H9 (cell line): Measurements from ENCODE around the gene C1QL1. TPM values are rescaled to one million over a fixed set of nuclear protein-coding genes. Genes with fewer than 3 reads are reported as not detected.

Source experiments
- DNase-seq: peaks from one replicate; pipeline ENCODE4 v3.0.0-alpha.2; 2017
- H2AFZ ChIP-seq: one replicate; pipeline ENCODE4 v1.6.1; 2013; ENCODE audit warnings: mild to moderate bottlenecking, low read length, control low read depth, moderate library complexity
- H2AK5ac ChIP-seq: 2 replicates; pipeline ENCODE4 v1.6.1; 2013; ENCODE audit warnings: low read length, control low read depth, mixed read lengths; ENCODE audit not compliant: insufficient read length
- H2BK120ac ChIP-seq: one replicate; pipeline ENCODE4 v1.6.1; 2013; ENCODE audit warnings: low read depth, mild to moderate bottlenecking, low read length, control low read depth, inconsistent platforms; ENCODE audit not compliant: poor library complexity, severe bottlenecking
- H2BK12ac ChIP-seq: 2 replicates; pipeline ENCODE4 v1.6.1; 2013; ENCODE audit warnings: low read length, control low read depth, mixed read lengths, low read depth; ENCODE audit not compliant: insufficient read length
- H2BK15ac ChIP-seq: 2 replicates; pipeline ENCODE4 v1.6.1; 2013; ENCODE audit warnings: low read depth, low read length, control low read depth
- H2BK20ac ChIP-seq: one replicate; pipeline ENCODE4 v1.6.1; 2013; ENCODE audit warnings: low read depth, mild to moderate bottlenecking, low read length, control low read depth, inconsistent platforms; ENCODE audit not compliant: poor library complexity, severe bottlenecking
- H2BK5ac ChIP-seq: 2 replicates; pipeline ENCODE4 v1.6.1; 2013; ENCODE audit warnings: low read length, control low read depth, mixed read lengths; ENCODE audit not compliant: insufficient read length
- H3K14ac ChIP-seq: 2 replicates; pipeline ENCODE4 v1.6.1; 2013; ENCODE audit warnings: low read length, control low read depth; ENCODE audit not compliant: insufficient read depth
- H3K18ac ChIP-seq: 2 replicates; pipeline ENCODE4 v1.6.1; 2013; ENCODE audit warnings: low read depth, mild to moderate bottlenecking, mixed read lengths, low read length, control low read depth; ENCODE audit not compliant: insufficient read length
- H3K23ac ChIP-seq: 2 replicates; pipeline ENCODE4 v1.6.1; 2013; ENCODE audit warnings: low read length, control low read depth, mixed read lengths, low read depth; ENCODE audit not compliant: insufficient read length
- H3K23me2 ChIP-seq: 2 replicates; pipeline ENCODE4 v1.6.1; 2013; ENCODE audit warnings: low read depth, mild to moderate bottlenecking, mixed read lengths, low read length, control low read depth; ENCODE audit not compliant: insufficient read length, poor library complexity, severe bottlenecking
- H3K27ac ChIP-seq: 2 replicates; pipeline ENCODE4 v1.5.1; 2013; ENCODE audit warnings: low read length, control low read depth, mixed read lengths, low read depth; ENCODE audit not compliant: insufficient read length
- H3K27me3 ChIP-seq: 2 replicates; pipeline ENCODE4 v1.6.1; 2013; ENCODE audit warnings: low read length, control low read depth, inconsistent platforms; ENCODE audit not compliant: insufficient read depth
- H3K4ac ChIP-seq: 2 replicates; pipeline ENCODE4 v1.6.1; 2013; ENCODE audit warnings: low read depth, mild to moderate bottlenecking, control low read depth, inconsistent platforms, low read length, moderate library complexity
- H3K4me1 ChIP-seq: 2 replicates; pipeline ENCODE4 v1.6.1; 2013; ENCODE audit warnings: low read length, control low read depth, inconsistent platforms; ENCODE audit not compliant: insufficient read depth
- H3K4me2 ChIP-seq: 2 replicates; pipeline ENCODE4 v1.6.1; 2013; ENCODE audit warnings: low read length, control low read depth, mixed read lengths; ENCODE audit not compliant: insufficient read length, insufficient read depth
- H3K56ac ChIP-seq: 2 replicates; pipeline ENCODE4 v1.6.1; 2013; ENCODE audit warnings: low read depth, mild to moderate bottlenecking, mixed read lengths, low read length, control low read depth; ENCODE audit not compliant: insufficient read length
- H3K79me1 ChIP-seq: 2 replicates; pipeline ENCODE4 v1.6.1; 2013; ENCODE audit warnings: low read depth, mild to moderate bottlenecking, moderate library complexity, low read length, control low read depth, inconsistent platforms; ENCODE audit not compliant: insufficient read depth, poor library complexity, severe bottlenecking
- H3K79me2 ChIP-seq: 2 replicates; pipeline ENCODE4 v1.6.1; 2013; ENCODE audit warnings: low read length, control low read depth, inconsistent platforms; ENCODE audit not compliant: insufficient read depth
- H3K9ac ChIP-seq: 2 replicates; pipeline ENCODE4 v1.6.1; 2013; ENCODE audit warnings: low read length, control low read depth, mixed read lengths; ENCODE audit not compliant: insufficient read length; ENCODE audit errors: extremely low read depth
- H3K9me3 ChIP-seq: one replicate; pipeline ENCODE4 v1.6.1; 2013; ENCODE audit warnings: low read depth, low read length, inconsistent platforms; ENCODE audit not compliant: control insufficient read depth
- H3T11ph ChIP-seq: one replicate; pipeline ENCODE4 v1.6.1; 2013; ENCODE audit warnings: mild to moderate bottlenecking, low read length, control low read depth, inconsistent platforms
- H4K20me1 ChIP-seq: one replicate; pipeline ENCODE4 v1.6.1; 2013; ENCODE audit not compliant: control insufficient read depth, insufficient read length, insufficient read depth
- H4K5ac ChIP-seq: 2 replicates; pipeline ENCODE4 v1.6.1; 2013; ENCODE audit warnings: low read depth, mild to moderate bottlenecking, mixed read lengths, low read length, control low read depth; ENCODE audit not compliant: insufficient read length
- H4K8ac ChIP-seq: replicated peaks from 2 replicates; pipeline ENCODE4 v1.6.1; 2013; ENCODE audit warnings: low read length, control low read depth, mixed read lengths, low read depth; ENCODE audit not compliant: insufficient read length
- H4K91ac ChIP-seq: 2 replicates; pipeline ENCODE4 v1.6.1; 2013; ENCODE audit warnings: low read depth, mild to moderate bottlenecking, moderate library complexity, mixed read lengths, low read length, control low read depth; ENCODE audit not compliant: insufficient read length
- H3K27ac Mint-ChIP-seq, 3 experiments: 2 replicates in 2 of 3; 3 replicates in 1 of 3; pipeline ENCODE4 v1.8.0; 2020 to 2021; ENCODE audit warnings: mixed read lengths in 3 of 3, mild to moderate bottlenecking in 1 of 3, moderate library complexity in 1 of 3
- H3K27me3 Mint-ChIP-seq: 2 replicates; pipeline ENCODE4 v1.8.0; 2021; ENCODE audit warnings: low read depth, mild to moderate bottlenecking, moderate library complexity, mixed read lengths
- H3K36me3 Mint-ChIP-seq, 3 experiments: 2 replicates in 2 of 3; 3 replicates in 1 of 3; pipeline ENCODE4 v1.8.0; 2020 to 2021; ENCODE audit warnings: low read depth in 3 of 3, mixed read lengths in 3 of 3; ENCODE audit not compliant: insufficient read depth in 1 of 3
- H3K4me1 Mint-ChIP-seq, 2 experiments: 2 replicates each; pipeline ENCODE4 v1.8.0; 2020; ENCODE audit warnings: mixed read lengths in 2 of 2
- H3K4me3 Mint-ChIP-seq, 2 experiments: 2 replicates in 1 of 2; 3 replicates in 1 of 2; pipeline ENCODE4 v1.8.0; 2020 to 2021; ENCODE audit warnings: mild to moderate bottlenecking in 2 of 2, mixed read lengths in 2 of 2, moderate library complexity in 1 of 2
- H3K9me3 Mint-ChIP-seq, 2 experiments: 2 replicates in 1 of 2; 3 replicates in 1 of 2; pipeline ENCODE4 v1.8.0; 2020; ENCODE audit warnings: mild to moderate bottlenecking in 2 of 2, mixed read lengths in 2 of 2, moderate library complexity in 1 of 2
- CTCF ChIP-seq: fragments of 200-600 bp; sonication (generic); conservative IDR thresholded peaks from 3 replicates; pipeline ENCODE4 v1.8.0; 2021; ENCODE audit warnings: antibody characterized with exemption, mild to moderate bottlenecking
- WGBS: extraction: QIAGEN DNeasy Blood & Tissue Kit; methylation state at CpG from one replicate; pipeline ENCODE4 v1.1.7; 2013; ENCODE audit warnings: missing lambda C conversion rate, low lambda C conversion rate, mixed read lengths; ENCODE audit not compliant: insufficient read length; ENCODE audit errors: extremely low coverage; 5-methylcytosine and 5-hydroxymethylcytosine counted together
- total RNA-seq: library from RNA; stranded (reverse); gene quantifications from 2 replicates; pipeline ENCODE4 v1.2.1, GENCODE V29; 2021

The C1QL1 gene
- total RNA-seq, 1 experiment from 2014 or later = 6.0 TPM

GRCh38 chr17:44971776-44972483 is 3.8 kb upstream of the C1QL1 start:
- Histone ChIP-seq H3K18ac (no peak overlapping the region), H3K27ac (no peak overlapping the region), H2BK120ac (no peak overlapping the region), H3K14ac (no peak overlapping the region), H4K5ac (no peak overlapping the region), H2BK12ac (no peak overlapping the region), H3T11ph (no peak overlapping the region), H2AFZ (no peak overlapping the region), H3K23me2 (peaks cover 30% of the 10 kb centered on the region), H3K79me1 (no peaks in the 10 kb centered on the region), H3K4me2 (peak overlapping the region; percentile 53), H4K91ac (no peak overlapping the region), H3K79me2 (no peaks in the 10 kb centered on the region), H3K4me1 (no peaks in the 10 kb centered on the region; the same call in 1 of the 2 replicates), H3K4ac (no peak overlapping the region), H2BK20ac (no peak overlapping the region), H3K9ac (no peak overlapping the region), H2BK5ac (no peak overlapping the region), H3K23ac (no peak overlapping the region), H3K56ac (no peak overlapping the region), H4K20me1 (no peaks in the 10 kb centered on the region), H4K8ac (no peak overlapping the region), H3K9me3 (no peaks in the 10 kb centered on the region), H2BK15ac (no peak overlapping the region), H2AK5ac (no peak overlapping the region), H3K27me3 (peaks cover 16% of the 10 kb centered on the region; the same call in 1 of the 2 replicates)
- no peaks in the 10 kb centered on the region for H3K36me3 Mint-ChIP-seq
- H3K27me3 Mint-ChIP-seq = peaks cover 71% of the 10 kb centered on the region
- WGBS = no CpG with 5 or more reads among the region's 8 CpGs
- peak; percentile 80 for DNase-seq
- no peaks in the 10 kb centered on the region for H3K9me3 Mint-ChIP-seq
- TF ChIP-seq CTCF = no peak
- H3K27ac Mint-ChIP-seq = peak overlapping the region in 2 of 3 experiments; percentile 27 to 73; a peak in 3 of 7 replicates
- peaks cover 29 to 51% of the 10 kb centered on the region in 2 experiments for H3K4me1 Mint-ChIP-seq
- peak overlapping the region in 1 of 2 experiments; percentile 57; a peak in 4 of 5 replicates for H3K4me3 Mint-ChIP-seq
